Measurements from ENCODE around the gene IL17C. TPM values are rescaled to one million over a fixed set of nuclear protein-coding genes. Genes with fewer than 3 reads are reported as not detected.

The IL17C gene
- total and polyA plus RNA-seq, 2 of the 8 experiments (the other 6 are each of a cell fraction or from before 2014, with no cell fraction given) = 1.1 to 1.9 TPM

- Histone ChIP-seq H3K4me1 (replicated peaks in 1 of 4; ENCODE audit: control insufficient read depth in 3 of 4, insufficient read depth in 4 of 4, low read length in 3 of 4) (peaks cover 0 to 8% (median 6%) of the 10 kb centered on the region in 4 experiments; a peak in 6 of 7 replicates), H3K79me1 (ENCODE audit: low read depth, low read length) (no peaks in the 10 kb centered on the region), H3K4me3 (ENCODE audit: extremely low read depth in 1 of 4, insufficient read depth in 2 of 4, low read depth in 3 of 4, low read length in 4 of 4) (no peak overlapping the region), H3K27ac (ENCODE audit: low read depth, low read length) (no peak overlapping the region), H3K23me2 (ENCODE audit: low read depth, low read length) (peaks cover 13% of the 10 kb centered on the region; the same call in 1 of the 2 replicates), H3K23ac (ENCODE audit: insufficient read length) (no peak overlapping the region), H2BK20ac (ENCODE audit: low read length) (no peak overlapping the region), H3K79me2 (ENCODE audit: control insufficient read depth in 1 of 2, insufficient read depth in 2 of 2, low read length in 2 of 2) (no peaks in the 10 kb centered on the region), H3K4ac (replicated peaks; ENCODE audit: insufficient read length, low read depth, low read length) (no peak overlapping the region), H2BK15ac (ENCODE audit: low read length) (no peak overlapping the region), H4K20me1 (replicated peaks in 1 of 2; ENCODE audit: control insufficient read depth in 1 of 2, insufficient read depth in 2 of 2, low read length in 2 of 2) (peaks cover 0 to 1% of the 10 kb centered on the region in 2 experiments), H3K9ac (replicated peaks in 1 of 4; ENCODE audit: extremely low read depth in 1 of 4, low read depth in 3 of 4, low read length in 3 of 4) (no peak overlapping the region), H2AK5ac (ENCODE audit: low read depth, low read length) (no peak overlapping the region), H2AFZ (ENCODE audit: low read length) (no peak overlapping the region), H3K4me2 (ENCODE audit: insufficient read depth in 1 of 2, low read depth in 2 of 2, low read length in 2 of 2) (no peak overlapping the region), H3K56ac (replicated peaks; ENCODE audit: insufficient read length, low read depth, low read length) (no peak overlapping the region), H3K36me3 (ENCODE audit: control insufficient read depth in 2 of 4, insufficient read depth in 4 of 4, low read length in 3 of 4) (no peaks in the 10 kb centered on the region), H3K27me3 (replicated peaks in 1 of 4; ENCODE audit: control insufficient read depth in 3 of 4, extremely low read depth in 1 of 4, insufficient read depth in 3 of 4, low read length in 3 of 4) (peaks cover 0 to 12% (median 9%) of the 10 kb centered on the region in 4 experiments; a peak in 3 of 7 replicates), H3K18ac (ENCODE audit: extremely low read depth, low read length) (no peak overlapping the region), H2BK120ac (replicated peaks; ENCODE audit: low read depth, low read length) (no peak overlapping the region), H2BK12ac (ENCODE audit: low read depth, low read length) (no peak overlapping the region), H3K14ac (ENCODE audit: insufficient read length) (no peak overlapping the region), H4K5ac (ENCODE audit: insufficient read length, low read depth, low read length) (no peak overlapping the region), H3K9me3 (ENCODE audit: insufficient read depth in 2 of 2, low read depth in 1 of 2, low read length in 1 of 2) (no peaks in the 10 kb centered on the region), H4K91ac (replicated peaks; ENCODE audit: insufficient read length, low read length) (no peak overlapping the region), H4K8ac (ENCODE audit: extremely low read depth, insufficient read depth, low read length) (no peak overlapping the region; the same call in 1 of the 2 replicates), H2BK5ac (ENCODE audit: low read depth, low read length) (0 out of 2 replicates have a peak overlapping the region, but pooled peaks have one; percentile 35)
- WGBS, 2 experiments (ENCODE audit: extremely low coverage in 1 of 2, insufficient coverage in 1 of 2, insufficient read length in 1 of 2, insufficient replicate concordance in 2 of 2, low coverage in 1 of 2, low lambda C conversion rate in 2 of 2, missing lambda C conversion rate in 1 of 2) = 72% methylated on average over 21 of the region's 28 CpGs; no CpG with 5 or more reads in 1 of the 2 experiments
- CTCF ChIA-PET (ENCODE audit: partially characterized antibody) = interaction anchor here (0.7 to 5.7 kb wide), 9 partner anchors 10 to 149 kb away, joined by 3 to 87 read pairs (median 5); no protein-coding TSS in a partner anchor
- DNase-seq (ENCODE audit: low read depth in 1 of 2, low spot score in 2 of 2) (no peak), FAIRE-seq (no peak)
- POLR2A ChIA-PET (ENCODE audit: partially characterized antibody) = interaction anchor here (1.1 to 2.1 kb wide), 5 partner anchors 10 to 121 kb away, joined by 3 to 8 read pairs (median 4); no protein-coding TSS in a partner anchor
- TF ChIP-seq RAD21 (IDR thresholded peaks at IDR 0.05 in 1 of 2, conservative IDR thresholded peaks at IDR 0.05 in 1 of 2; ENCODE audit: low read depth in 2 of 2, low read length in 2 of 2) (no peak), SP2 (IDR thresholded peaks at IDR 0.05; ENCODE audit: low read length) (no peak), RNF2 (IDR thresholded peaks at IDR 0.05; ENCODE audit: borderline replicate concordance, low read depth, low read length, missing control alignments, poor library complexity, severe bottlenecking) (no peak), RFX5 (IDR thresholded peaks at IDR 0.05; ENCODE audit: borderline replicate concordance, low read depth, low read length) (no peak), POU5F1 (IDR thresholded peaks at IDR 0.05; ENCODE audit: low read depth, low read length) (no peak), CREB1 (IDR thresholded peaks at IDR 0.05) (no peak), SP1 (IDR thresholded peaks at IDR 0.05; ENCODE audit: low read depth, low read length) (no peak), KDM1A (IDR thresholded peaks at IDR 0.05; ENCODE audit: borderline replicate concordance, low read length) (no peak), HDAC2 (IDR thresholded peaks at IDR 0.05; ENCODE audit: borderline replicate concordance in 1 of 2, low read depth in 2 of 2, low read length in 2 of 2) (no peak), MAX (IDR thresholded peaks at IDR 0.05) (no peak), SAP30 (IDR thresholded peaks at IDR 0.05; ENCODE audit: insufficient read depth, insufficient replicate concordance, low read length) (no peak)
Observed at GRCh38 chr16:88688013-88688778, 49.8 kb downstream of the IL17C start.

Data from H1 (cell line).